Measurements from ENCODE around the gene TMEM154.

TMEM154 gene

GRCh38 chr4:152590179-152591031, 89.4 kb downstream of the TMEM154 start (continued):
- TF ChIP-seq REST (tag by site-specific recombination; IDR thresholded peaks at IDR 0.05): no peak
- TF ChIP-seq CTCF (tag by site-specific recombination; IDR thresholded peaks at IDR 0.05): no peak
- no peak for TF ChIP-seq ZSCAN23 (tag by site-specific recombination; IDR thresholded peaks at IDR 0.05)
- no peak for TF ChIP-seq ZNF501 (tag by site-specific recombination; IDR thresholded peaks at IDR 0.05)
- TF ChIP-seq ZNF423 (tag by site-specific recombination; IDR thresholded peaks at IDR 0.05): 0 out of 2 replicates have a peak, but pooled peaks have one; percentile 55
- TF ChIP-seq ZSCAN5A (tag by site-specific recombination; IDR thresholded peaks at IDR 0.05): no peak
- no peak for TF ChIP-seq ZNF704 (tag by site-specific recombination; IDR thresholded peaks at IDR 0.05)
- no peak for TF ChIP-seq ZNF707 (tag by site-specific recombination; IDR thresholded peaks at IDR 0.05)
- TF ChIP-seq HOXD13 (CRISPR knock-in tag; IDR thresholded peaks at IDR 0.05; ENCODE audit: borderline replicate concordance): no peak
- TF ChIP-seq ZNF785 (tag by site-specific recombination; IDR thresholded peaks at IDR 0.05): no peak
- no peak for TF ChIP-seq ZNF555 (tag by site-specific recombination; conservative IDR thresholded peaks at IDR 0.05)
- TF ChIP-seq PRDM4 (tag by site-specific recombination; IDR thresholded peaks at IDR 0.05): peak; percentile 71
- 0 out of 2 replicates have a peak, but pooled peaks have one; percentile 21 for TF ChIP-seq KLF16 (tag by site-specific recombination; IDR thresholded peaks at IDR 0.05)
- TF ChIP-seq KLF1 (tag by site-specific recombination; IDR thresholded peaks at IDR 0.05): 0 out of 2 replicates have a peak, but pooled peaks have one; percentile 13
- TF ChIP-seq ZNF510 (tag by site-specific recombination; IDR thresholded peaks at IDR 0.05; ENCODE audit: insufficient replicate concordance): no peak
- TF ChIP-seq ZNF677 (tag by site-specific recombination; IDR thresholded peaks at IDR 0.05): no peak
- TF ChIP-seq KLF8 (tag by site-specific recombination; IDR thresholded peaks at IDR 0.05): no peak
- no peak for TF ChIP-seq ZBTB49 (tag by site-specific recombination; IDR thresholded peaks at IDR 0.05; ENCODE audit: low read depth)
- no peak for TF ChIP-seq ZNF37A (tag by site-specific recombination; IDR thresholded peaks at IDR 0.05)
- TF ChIP-seq BCL6B (tag by site-specific recombination; IDR thresholded peaks at IDR 0.05): no peak
- no peak for TF ChIP-seq ZSCAN4 (tag by site-specific recombination; IDR thresholded peaks at IDR 0.05)
- TF ChIP-seq ZNF549 (tag by site-specific recombination; IDR thresholded peaks at IDR 0.05): no peak
- TF ChIP-seq ZNF155 (tag by site-specific recombination; IDR thresholded peaks at IDR 0.05): no peak
